Uterus (tissue), 4 donors: ENCODE results near the gene ADAM23. TPM values are rescaled to one million over a fixed set of nuclear protein-coding genes. Genes with fewer than 3 reads are reported as not detected.

Source experiments
- DNase-seq, 2 donors: peaks; one replicate each; pipeline ENCODE4 v3.0.0-alpha.2; 2019 to 2020
- H3K27ac ChIP-seq, 2 donors: fragments of 200-600 bp; sonication (generic); 1 replicate in 1 of 2; 2 replicates in 1 of 2; pipeline ENCODE4 v1.5.1; 2016 to 2018
- H3K27me3 ChIP-seq, 2 donors: fragments of 200-600 bp; sonication (generic); one replicate each; pipeline ENCODE4 v1.5.1; 2018 to 2019; ENCODE audit warnings: control low read depth in 1 of 2
- H3K36me3 ChIP-seq, 2 donors: fragments of 200-600 bp; sonication (generic); one replicate each; pipeline ENCODE4 v1.5.1; 2019; ENCODE audit warnings: control low read depth in 1 of 2
- H3K4me1 ChIP-seq, 2 donors: fragments of 200-600 bp; sonication (generic); one replicate each; pipeline ENCODE4 v1.5.1; 2018 to 2019; ENCODE audit warnings: control low read depth in 1 of 2
- H3K4me3 ChIP-seq, 2 donors: fragments of 200-600 bp; sonication (generic); 1 replicate in 1 of 2; 2 replicates in 1 of 2; pipeline ENCODE4 v1.5.1; 2018 to 2019; ENCODE audit warnings: mild to moderate bottlenecking in 1 of 2
- H3K9me3 ChIP-seq, 2 donors: fragments of 200-600 bp; sonication (generic); one replicate each; pipeline ENCODE4 v1.5.1; 2019; ENCODE audit warnings: control low read depth in 1 of 2
- POLR2A ChIP-seq, 2 donors: fragments of 450-650 bp; IDR thresholded peaks; one replicate each; pipeline ENCODE4 v1.6.1; 2016; ENCODE audit warnings: antibody characterized with exemption in 2 of 2, mild to moderate bottlenecking in 1 of 2, moderate library complexity in 1 of 2
- intact Hi-C: fragments of 100-400 bp; cut with DNase I; formaldehyde crosslinking; loops from one replicate; pipeline ENCODE4 v1.15.1; 2023; ENCODE audit warnings: low total_unique reads
- total RNA-seq, 4 donors: library from RNA; depleted of rRNA in 3 of 4; stranded (reverse); fragments of >200 nt in 3 of 4; gene quantifications; one replicate each; pipeline versions ENCODE4 v1.1.0 to v1.2.4, GENCODE V29; 2014 to 2023
- TF ChIP-seq, protein P1 (sequence below), 4 experiments: fragments of 200-600 bp in 2 of 4; fragments of 450-650 bp in 2 of 4; sonication (generic) in 2 of 4; IDR thresholded peaks; one replicate each; pipeline ENCODE4 v1.5.1; 2016 to 2019; ENCODE audit warnings: antibody characterized with exemption in 4 of 4, mild to moderate bottlenecking in 2 of 4, moderate library complexity in 1 of 4
- donor health status: DM: yes; HTN: yes; CAD: no.

Gene ADAM23
- total RNA-seq, 4 donors from 2014 or later = 0.59 to 11.9 (median 2.4) TPM

- no peaks in the 10 kb centered on the region for H3K4me1 ChIP-seq
- TF ChIP-seq, protein P1, sequence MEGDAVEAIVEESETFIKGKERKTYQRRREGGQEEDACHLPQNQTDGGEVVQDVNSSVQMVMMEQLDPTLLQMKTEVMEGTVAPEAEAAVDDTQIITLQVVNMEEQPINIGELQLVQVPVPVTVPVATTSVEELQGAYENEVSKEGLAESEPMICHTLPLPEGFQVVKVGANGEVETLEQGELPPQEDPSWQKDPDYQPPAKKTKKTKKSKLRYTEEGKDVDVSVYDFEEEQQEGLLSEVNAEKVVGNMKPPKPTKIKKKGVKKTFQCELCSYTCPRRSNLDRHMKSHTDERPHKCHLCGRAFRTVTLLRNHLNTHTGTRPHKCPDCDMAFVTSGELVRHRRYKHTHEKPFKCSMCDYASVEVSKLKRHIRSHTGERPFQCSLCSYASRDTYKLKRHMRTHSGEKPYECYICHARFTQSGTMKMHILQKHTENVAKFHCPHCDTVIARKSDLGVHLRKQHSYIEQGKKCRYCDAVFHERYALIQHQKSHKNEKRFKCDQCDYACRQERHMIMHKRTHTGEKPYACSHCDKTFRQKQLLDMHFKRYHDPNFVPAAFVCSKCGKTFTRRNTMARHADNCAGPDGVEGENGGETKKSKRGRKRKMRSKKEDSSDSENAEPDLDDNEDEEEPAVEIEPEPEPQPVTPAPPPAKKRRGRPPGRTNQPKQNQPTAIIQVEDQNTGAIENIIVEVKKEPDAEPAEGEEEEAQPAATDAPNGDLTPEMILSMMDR (IDR thresholded peaks at IDR 0.05) = no peak
- no peak for TF ChIP-seq POLR2A (IDR thresholded peaks at IDR 0.05)
- no peaks in the 10 kb centered on the region for H3K36me3 ChIP-seq
- DNase-seq = no peak
- no peak overlapping the region for H3K27ac ChIP-seq
- H3K9me3 ChIP-seq = no peaks in the 10 kb centered on the region
- intact Hi-C loops = no loop called here
- no peaks in the 10 kb centered on the region for H3K27me3 ChIP-seq
- no peak overlapping the region for H3K4me3 ChIP-seq
These were observed 175.7 kb downstream of the ADAM23 start for GRCh38 chr2:206619011-206619410.

DNA sequence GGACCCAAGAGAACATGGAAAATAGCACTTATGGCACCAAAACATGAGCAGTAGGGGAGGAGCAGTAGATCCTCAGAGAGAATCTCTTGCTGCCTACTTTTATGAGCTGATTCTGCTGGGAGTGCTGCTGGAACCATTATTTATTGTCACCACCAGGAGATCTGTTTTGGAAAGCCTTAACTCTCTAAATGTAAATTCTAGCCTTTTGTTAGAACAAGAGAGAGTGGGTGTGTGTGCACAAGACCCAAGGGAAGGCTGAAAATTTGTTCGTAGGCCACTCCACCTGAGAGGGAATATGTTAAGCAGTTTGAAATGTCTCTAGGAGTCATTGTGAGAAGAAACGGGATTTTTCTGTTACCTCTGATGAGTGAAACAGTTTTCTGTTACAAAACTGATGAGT is 182.8 kb downstream of the ADAM23 start:
- intact Hi-C loops = no loop called here
- Histone ChIP-seq H3K36me3 (no peaks in the 10 kb centered on the region), H3K9me3 (no peaks in the 10 kb centered on the region), H3K27ac (no peak overlapping the region), H3K4me3 (no peak overlapping the region), H3K4me1 (no peaks in the 10 kb centered on the region), H3K27me3 (peaks cover 0 to 3% of the 10 kb centered on the region in 2 donors)
- TF ChIP-seq POLR2A (IDR thresholded peaks at IDR 0.05) = no peak
- TF ChIP-seq, protein P1 (IDR thresholded peaks at IDR 0.05) = no peak
- no peak for DNase-seq

DNA sequence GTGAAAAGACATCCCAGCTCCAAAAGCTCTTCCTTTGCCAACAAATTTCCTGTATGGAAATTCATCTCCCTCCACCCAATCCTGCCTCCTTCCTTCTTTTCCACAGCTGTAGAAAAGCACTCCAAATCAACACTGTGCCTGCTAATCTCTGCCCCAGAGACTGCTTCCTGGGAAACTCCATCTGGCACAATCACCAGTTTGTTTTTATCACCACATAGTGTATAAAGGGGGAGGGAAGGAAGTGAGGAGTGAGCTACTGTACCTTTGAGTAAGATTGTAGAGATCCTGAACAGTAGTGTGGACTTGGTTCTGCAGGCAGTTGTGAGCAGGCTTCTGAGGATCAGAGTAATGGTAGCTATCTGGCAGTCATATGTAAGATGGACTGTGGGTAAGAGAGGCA is 184.3 kb downstream of the ADAM23 start:
- Histone ChIP-seq H3K9me3 (no peaks in the 10 kb centered on the region), H3K4me3 (no peak overlapping the region), H3K27me3 (peaks cover 0 to 3% of the 10 kb centered on the region in 2 donors), H3K4me1 (no peaks in the 10 kb centered on the region), H3K27ac (no peak overlapping the region), H3K36me3 (no peaks in the 10 kb centered on the region)
- TF ChIP-seq POLR2A (IDR thresholded peaks at IDR 0.05) = no peak
- TF ChIP-seq, protein P1 (IDR thresholded peaks at IDR 0.05) = no peak
- intact Hi-C loops = no loop called here
- no peak for DNase-seq

GRCh38 chr2:206631340-206631739 is 188.0 kb downstream of the ADAM23 start:
- no peak for TF ChIP-seq POLR2A (IDR thresholded peaks at IDR 0.05)
- TF ChIP-seq, protein P1 (IDR thresholded peaks at IDR 0.05) = no peak
- DNase-seq = no peak
- Histone ChIP-seq H3K4me1 (no peaks in the 10 kb centered on the region), H3K9me3 (no peaks in the 10 kb centered on the region), H3K27ac (no peak overlapping the region), H3K36me3 (no peaks in the 10 kb centered on the region), H3K27me3 (no peaks in the 10 kb centered on the region), H3K4me3 (no peak overlapping the region)
- intact Hi-C loops = no loop called here

- TF ChIP-seq POLR2A (IDR thresholded peaks at IDR 0.05) = no peak
- TF ChIP-seq, protein P1 (IDR thresholded peaks at IDR 0.05) = no peak
- intact Hi-C loops = no loop called here
- H3K27ac ChIP-seq = no peak overlapping the region
- H3K4me3 ChIP-seq = no peak overlapping the region
- H3K36me3 ChIP-seq = no peaks in the 10 kb centered on the region
- H3K27me3 ChIP-seq = no peaks in the 10 kb centered on the region
- no peak for DNase-seq
- H3K9me3 ChIP-seq = no peaks in the 10 kb centered on the region
- no peaks in the 10 kb centered on the region for H3K4me1 ChIP-seq
These were observed 191.7 kb downstream of the ADAM23 start for GRCh38 chr2:206635015-206635414.
